HFFc6 (cell line): Measurements from ENCODE around the gene GON4L. TPM values are rescaled to one million over a fixed set of nuclear protein-coding genes. Genes with fewer than 3 reads are reported as not detected.

Source experiments
- DNase-seq: peaks from one replicate; pipeline ENCODE4 v3.0.0-alpha.2; 2018
- H3K27ac Mint-ChIP-seq: 2 replicates; pipeline ENCODE4 v1.8.0; 2020; ENCODE audit warnings: mild to moderate bottlenecking, mixed read lengths
- H3K27me3 Mint-ChIP-seq: 2 replicates; pipeline ENCODE4 v1.8.0; 2021; ENCODE audit warnings: mild to moderate bottlenecking, moderate library complexity, mixed read lengths; ENCODE audit not compliant: insufficient read depth
- H3K36me3 Mint-ChIP-seq: 2 replicates; pipeline ENCODE4 v1.8.0; 2021; ENCODE audit warnings: low read depth, mixed read lengths
- H3K4me1 Mint-ChIP-seq: 2 replicates; pipeline ENCODE4 v1.8.0; 2020; ENCODE audit warnings: low read depth, mixed read lengths
- H3K4me3 Mint-ChIP-seq: 2 replicates; pipeline ENCODE4 v1.8.0; 2020; ENCODE audit warnings: mild to moderate bottlenecking, moderate library complexity, mixed read lengths
- H3K9me3 Mint-ChIP-seq: 2 replicates; pipeline ENCODE4 v1.8.0; 2020; ENCODE audit warnings: mild to moderate bottlenecking, mixed read lengths
- total RNA-seq, 6 experiments: library from RNA; stranded (reverse); fragmentation: NEBNext Ultra II Directional; extraction: Animal tissue kit (Norgen Biotek cat#: 25700); gene quantifications; 2 replicates in 1 of 6; 3 replicates in 5 of 6; pipeline ENCODE4 v1.2.3, GENCODE V29; 2021
- TF ChIP-seq, protein P1 (sequence below): fragments of 200-600 bp; sonication (generic); IDR thresholded peaks from 2 replicates; pipeline ENCODE4 v1.5.0; 2021; ENCODE audit warnings: antibody characterized with exemption, mild to moderate bottlenecking

The GON4L gene
- total RNA-seq, 6 experiments from 2014 or later: 24.2 to 31.3 (median 28.6) TPM

DNA sequence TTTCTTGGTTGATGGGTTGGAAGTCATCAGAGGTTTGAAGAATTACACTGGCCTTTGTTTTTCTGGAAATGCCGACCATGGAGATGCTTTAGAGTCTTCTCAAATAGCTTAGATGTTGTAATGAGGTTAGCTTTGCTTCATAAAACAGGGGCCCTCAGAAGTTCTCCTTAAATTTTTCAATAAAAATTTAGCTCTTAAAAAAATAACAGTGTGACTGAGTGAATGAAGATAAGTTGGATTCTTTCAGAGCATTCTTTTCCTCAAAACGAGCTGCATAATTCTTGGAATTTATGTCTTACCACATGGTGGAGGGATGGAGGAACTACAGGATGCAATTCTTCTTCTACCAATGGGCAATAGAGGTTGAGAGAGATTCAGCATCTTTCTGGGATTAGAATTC is 25.8 kb upstream of the GON4L start:
- Mint-ChIP-seq H3K4me3 (no peak overlapping the region), H3K9me3 (no peaks in the 10 kb centered on the region), H3K36me3 (peaks cover 23% of the 10 kb centered on the region), H3K4me1 (peaks cover 17% of the 10 kb centered on the region), H3K27me3 (no peaks in the 10 kb centered on the region; the same call in 1 of the 2 replicates), H3K27ac (no peak overlapping the region)
- TF ChIP-seq, protein P1, sequence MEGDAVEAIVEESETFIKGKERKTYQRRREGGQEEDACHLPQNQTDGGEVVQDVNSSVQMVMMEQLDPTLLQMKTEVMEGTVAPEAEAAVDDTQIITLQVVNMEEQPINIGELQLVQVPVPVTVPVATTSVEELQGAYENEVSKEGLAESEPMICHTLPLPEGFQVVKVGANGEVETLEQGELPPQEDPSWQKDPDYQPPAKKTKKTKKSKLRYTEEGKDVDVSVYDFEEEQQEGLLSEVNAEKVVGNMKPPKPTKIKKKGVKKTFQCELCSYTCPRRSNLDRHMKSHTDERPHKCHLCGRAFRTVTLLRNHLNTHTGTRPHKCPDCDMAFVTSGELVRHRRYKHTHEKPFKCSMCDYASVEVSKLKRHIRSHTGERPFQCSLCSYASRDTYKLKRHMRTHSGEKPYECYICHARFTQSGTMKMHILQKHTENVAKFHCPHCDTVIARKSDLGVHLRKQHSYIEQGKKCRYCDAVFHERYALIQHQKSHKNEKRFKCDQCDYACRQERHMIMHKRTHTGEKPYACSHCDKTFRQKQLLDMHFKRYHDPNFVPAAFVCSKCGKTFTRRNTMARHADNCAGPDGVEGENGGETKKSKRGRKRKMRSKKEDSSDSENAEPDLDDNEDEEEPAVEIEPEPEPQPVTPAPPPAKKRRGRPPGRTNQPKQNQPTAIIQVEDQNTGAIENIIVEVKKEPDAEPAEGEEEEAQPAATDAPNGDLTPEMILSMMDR: peak; percentile 17; the same call in 1 of the 2 replicates
- DNase-seq: no peak

DNA sequence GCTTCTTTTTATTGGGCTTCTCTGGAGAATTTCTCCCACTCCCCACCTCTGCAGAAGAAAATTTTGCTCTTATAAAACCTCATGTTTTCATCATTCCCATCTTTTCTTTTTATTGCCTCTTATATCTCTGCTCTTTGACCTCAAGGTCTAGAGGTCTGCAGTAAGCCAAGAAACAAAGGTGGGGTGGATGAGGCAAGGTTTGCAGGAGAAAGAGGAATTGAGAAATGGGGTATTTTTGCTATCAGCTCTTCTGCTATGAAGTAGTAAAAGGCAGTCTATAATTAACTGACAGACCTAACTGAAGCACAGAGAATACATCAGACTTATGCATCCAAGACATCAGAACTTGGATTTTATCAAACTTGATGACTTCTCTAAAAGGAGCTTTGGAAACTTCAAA is 25.2 kb upstream of the GON4L start:
- no peak for DNase-seq
- TF ChIP-seq, protein P1: no peak
- H3K9me3 Mint-ChIP-seq: no peaks in the 10 kb centered on the region
- no peak overlapping the region for H3K27ac Mint-ChIP-seq
- peaks cover 23% of the 10 kb centered on the region for H3K36me3 Mint-ChIP-seq
- no peak overlapping the region for H3K4me3 Mint-ChIP-seq
- peaks cover 17% of the 10 kb centered on the region for H3K4me1 Mint-ChIP-seq
- H3K27me3 Mint-ChIP-seq: no peaks in the 10 kb centered on the region; the same call in 1 of the 2 replicates

DNA sequence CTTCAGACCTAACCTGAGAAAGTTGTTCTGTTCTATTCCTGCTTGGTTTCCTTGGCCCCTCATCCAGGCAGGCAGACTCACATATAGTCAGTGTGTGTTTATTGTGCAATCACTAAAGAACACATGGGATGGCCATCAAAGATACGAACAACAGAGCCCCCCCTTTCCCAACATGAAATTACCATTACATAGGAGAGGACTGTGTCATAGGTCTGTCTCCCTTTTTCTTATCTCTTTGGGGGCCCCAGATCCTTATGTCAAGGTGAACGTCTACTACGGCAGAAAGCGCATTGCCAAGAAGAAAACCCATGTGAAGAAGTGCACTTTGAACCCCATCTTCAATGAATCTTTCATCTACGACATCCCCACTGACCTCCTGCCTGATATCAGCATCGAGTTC is 23.9 kb upstream of the GON4L start:
- DNase-seq: no peak
- H3K27ac Mint-ChIP-seq: no peak overlapping the region
- no peaks in the 10 kb centered on the region for H3K9me3 Mint-ChIP-seq
- H3K4me1 Mint-ChIP-seq: peaks cover 17% of the 10 kb centered on the region
- no peak overlapping the region for H3K4me3 Mint-ChIP-seq
- peaks cover 23% of the 10 kb centered on the region for H3K36me3 Mint-ChIP-seq
- no peaks in the 10 kb centered on the region; the same call in 1 of the 2 replicates for H3K27me3 Mint-ChIP-seq
- TF ChIP-seq, protein P1: no peak

DNA sequence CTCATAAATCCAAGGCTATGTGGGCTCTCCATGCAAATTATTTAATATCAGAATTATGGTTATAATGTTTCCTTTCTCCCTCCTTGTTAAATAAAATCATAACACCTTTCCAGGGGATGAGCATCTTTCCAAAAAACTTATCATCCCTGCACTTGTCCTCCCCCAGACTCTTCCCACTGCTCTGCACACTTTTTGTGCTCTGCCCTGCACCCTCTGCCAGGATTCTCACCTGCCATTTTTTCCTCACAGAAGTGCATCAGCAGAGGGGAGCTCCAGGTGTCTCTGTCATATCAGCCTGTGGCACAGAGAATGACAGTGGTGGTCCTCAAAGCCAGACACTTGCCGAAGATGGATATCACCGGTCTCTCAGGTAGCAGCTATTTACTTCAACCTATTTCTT is 23.2 kb upstream of the GON4L start:
- no peaks in the 10 kb centered on the region for H3K9me3 Mint-ChIP-seq
- TF ChIP-seq, protein P1: no peak
- no peak for DNase-seq
- no peak overlapping the region for H3K4me3 Mint-ChIP-seq
- H3K36me3 Mint-ChIP-seq: peaks cover 23% of the 10 kb centered on the region
- H3K27me3 Mint-ChIP-seq: no peaks in the 10 kb centered on the region; the same call in 1 of the 2 replicates
- no peak overlapping the region for H3K27ac Mint-ChIP-seq
- peaks cover 17% of the 10 kb centered on the region for H3K4me1 Mint-ChIP-seq

DNA sequence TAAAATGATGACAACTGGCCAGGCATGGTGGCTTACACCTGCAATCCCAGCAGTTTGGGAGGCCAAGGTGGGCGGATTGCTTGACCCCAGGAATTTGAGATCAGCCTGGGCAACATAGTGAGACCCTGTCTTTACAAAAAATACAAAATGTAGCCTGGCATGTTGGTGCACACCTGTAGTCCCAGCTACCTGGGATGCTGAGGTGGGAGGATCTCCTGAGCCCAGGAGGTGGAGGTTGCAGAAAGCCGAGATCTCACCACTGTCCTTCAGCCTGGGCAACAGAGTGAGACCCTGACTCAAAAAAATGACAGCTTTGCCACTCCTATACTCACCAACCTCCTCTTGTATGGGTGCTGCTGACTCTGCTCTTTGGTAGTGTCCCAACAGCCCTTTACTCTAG is 20.9 kb upstream of the GON4L start:
- Mint-ChIP-seq H3K4me3 (no peak overlapping the region), H3K27ac (no peak overlapping the region), H3K9me3 (no peaks in the 10 kb centered on the region), H3K27me3 (no peaks in the 10 kb centered on the region; the same call in 1 of the 2 replicates), H3K4me1 (peaks cover 10% of the 10 kb centered on the region; the same call in 1 of the 2 replicates), H3K36me3 (peaks cover 16% of the 10 kb centered on the region)
- TF ChIP-seq, protein P1: no peak
- DNase-seq: no peak

DNA sequence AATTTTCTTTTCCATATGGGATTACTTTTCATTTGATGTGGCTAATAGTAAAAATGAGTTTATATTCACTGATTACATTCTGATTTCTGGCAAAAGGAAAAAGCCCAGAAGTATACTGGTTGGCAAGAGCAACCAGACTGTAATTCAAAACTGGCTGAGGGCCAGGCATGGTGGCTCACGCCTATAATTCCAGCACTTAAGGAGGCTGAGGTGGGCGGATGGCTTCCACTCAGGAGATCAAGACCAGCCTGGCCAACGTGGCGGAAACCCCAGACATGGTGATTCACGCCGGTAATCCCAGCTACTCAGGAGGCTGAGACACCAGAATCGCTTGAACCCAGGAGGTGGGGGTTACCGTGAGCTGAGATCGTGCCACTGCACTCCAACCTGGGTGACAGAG is 16.8 kb upstream of the GON4L start:
- Mint-ChIP-seq H3K36me3 (peaks cover 8% of the 10 kb centered on the region), H3K27ac (peak overlapping the region; percentile 88), H3K27me3 (no peaks in the 10 kb centered on the region; the same call in 1 of the 2 replicates), H3K9me3 (no peaks in the 10 kb centered on the region), H3K4me1 (peaks cover 10% of the 10 kb centered on the region; the same call in 1 of the 2 replicates), H3K4me3 (peak overlapping the region; percentile 46; the same call in 1 of the 2 replicates)
- TF ChIP-seq, protein P1: no peak
- peak; percentile 57 for DNase-seq
